Ecto neural progenitor cell (in vitro differentiated cells): ENCODE measurements around the gene SLC2A4.

Experiments used
- DNase-seq: peaks from one replicate; pipeline ENCODE4 v3.0.0-alpha.2; 2018; ENCODE audit warnings: low spot score

The SLC2A4 gene

DNA sequence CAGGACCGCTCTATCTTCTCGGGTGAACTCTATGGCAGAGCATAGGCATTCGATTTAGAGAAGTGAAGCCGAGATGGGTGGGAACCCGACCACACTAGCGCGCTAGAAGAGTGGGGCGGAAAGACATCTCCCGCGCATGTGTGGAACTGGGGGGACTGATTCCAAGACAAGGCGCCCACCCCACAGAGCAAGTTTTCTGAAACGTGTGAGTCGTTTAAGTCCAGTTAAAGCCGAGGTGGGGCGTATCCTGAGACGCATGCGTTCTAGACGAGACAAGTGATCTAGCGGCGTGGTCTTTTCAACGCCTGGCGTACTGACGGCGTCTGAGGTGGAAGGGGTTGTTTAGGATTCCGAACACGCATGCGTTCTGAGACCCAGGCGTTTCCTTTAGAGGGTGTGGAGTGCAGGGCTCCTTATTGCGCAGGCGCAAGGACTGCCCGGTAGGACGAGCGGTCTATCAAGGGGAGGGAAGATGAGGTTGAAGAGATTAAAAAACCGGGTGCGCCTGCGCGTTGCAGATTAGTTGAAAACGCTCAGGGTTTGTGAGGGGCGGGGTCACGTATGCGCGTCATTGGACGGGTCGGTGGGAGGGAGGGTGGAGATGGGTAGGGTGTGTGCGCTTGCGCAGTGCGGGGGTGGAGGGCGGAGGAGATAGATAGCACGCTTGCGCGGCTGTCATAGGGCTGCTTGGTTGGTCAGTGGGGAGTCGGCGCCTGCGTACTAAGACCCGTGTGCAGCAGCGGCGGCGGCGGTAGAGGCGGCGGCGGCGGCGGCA, 25.6 kb downstream of the SLC2A4 start, which contains the start of gene EIF5A:
EIF5A (plus strand) TSS at position 718 of the 775 bp plus-strand sequence. CDS start 2,008 bp downstream, outside the sequence.
- peak; percentile 100 for DNase-seq

DNA sequence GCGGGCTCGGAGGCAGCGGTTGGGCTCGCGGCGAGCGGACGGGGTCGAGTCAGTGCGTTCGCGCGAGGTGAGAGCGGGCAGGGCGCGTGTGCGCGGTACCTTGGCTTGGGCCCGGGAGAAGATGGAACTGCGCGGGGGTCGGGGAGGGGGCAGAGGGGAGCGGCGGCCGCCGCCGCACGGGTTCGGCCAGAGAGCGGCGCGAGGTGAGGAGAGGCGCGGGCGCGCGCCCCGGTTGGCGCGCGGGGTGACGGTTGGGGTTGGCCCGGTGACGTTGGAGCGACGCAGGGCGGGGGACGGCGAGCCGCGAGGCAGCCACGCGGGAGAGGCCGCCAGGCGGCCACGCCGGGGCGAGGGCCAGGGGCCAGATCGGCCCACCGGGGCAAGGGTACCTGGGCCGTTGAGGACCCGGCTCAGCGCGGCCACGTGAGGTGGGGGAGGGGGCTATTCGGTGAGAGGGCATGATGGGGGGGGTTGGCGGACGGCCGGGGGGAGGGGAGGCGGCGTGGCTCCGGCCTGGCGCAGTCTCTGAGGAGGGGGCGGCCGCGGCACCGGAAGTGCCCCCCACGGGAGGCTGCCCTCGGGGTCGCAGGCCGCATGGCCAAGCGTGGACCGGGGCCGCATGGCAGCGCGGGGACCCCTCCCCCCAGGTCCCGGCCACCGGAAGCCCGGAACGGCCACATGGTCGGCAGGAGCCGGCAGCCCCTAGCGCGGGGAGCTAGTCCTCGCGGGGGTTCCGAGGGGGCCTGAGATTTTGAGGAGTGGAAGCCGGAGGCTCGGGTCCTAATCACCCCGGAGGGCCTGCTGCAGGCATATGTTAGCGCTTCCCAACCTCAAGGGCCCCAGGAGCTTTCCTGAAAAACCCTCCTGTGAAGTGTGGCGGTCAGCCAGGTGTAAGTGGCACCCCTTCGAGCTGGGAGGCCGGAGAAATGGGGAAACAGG, 26.4 kb downstream of the SLC2A4 start:
- DNase-seq: peak; percentile 73

DNA sequence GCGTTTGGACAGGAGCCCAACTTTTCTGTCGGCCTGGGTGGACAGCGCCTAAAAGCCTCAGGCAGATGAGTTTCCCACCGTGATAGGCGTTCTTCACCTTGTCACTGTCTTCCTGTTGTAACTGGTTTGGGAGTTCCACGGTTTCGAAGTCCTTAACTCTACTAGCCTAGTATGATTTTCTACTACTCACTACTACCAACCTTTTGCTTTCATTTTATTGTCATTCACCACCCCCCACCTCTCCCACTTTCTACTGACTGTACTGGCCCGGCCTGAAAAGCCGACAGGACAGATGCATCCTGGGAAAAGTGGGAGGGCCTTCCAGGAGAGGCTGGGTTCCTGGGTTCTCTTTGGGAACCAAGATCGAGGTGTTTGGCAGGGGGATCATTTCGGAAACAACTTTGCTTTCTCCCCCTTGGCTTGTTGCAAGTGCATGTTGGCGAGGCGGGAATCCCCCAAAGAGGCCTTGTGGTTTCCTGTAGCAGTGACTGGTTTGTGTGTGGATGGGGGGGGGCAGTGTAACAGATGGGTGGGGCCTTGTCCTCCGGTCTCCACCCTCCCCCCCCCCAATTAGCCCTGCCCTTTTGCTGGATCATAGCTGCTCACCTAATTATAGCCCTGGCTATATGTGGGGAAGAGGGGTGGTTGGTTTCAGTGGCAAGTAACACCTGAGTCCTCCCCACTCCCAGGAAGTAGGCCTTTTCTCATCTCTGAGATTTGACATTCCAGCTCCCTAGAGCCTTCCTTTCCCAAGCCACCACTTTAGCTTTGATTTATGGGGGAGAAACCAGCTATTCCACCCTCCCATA, 27.3 kb downstream of the SLC2A4 start:
- peak; percentile 84 for DNase-seq

DNA sequence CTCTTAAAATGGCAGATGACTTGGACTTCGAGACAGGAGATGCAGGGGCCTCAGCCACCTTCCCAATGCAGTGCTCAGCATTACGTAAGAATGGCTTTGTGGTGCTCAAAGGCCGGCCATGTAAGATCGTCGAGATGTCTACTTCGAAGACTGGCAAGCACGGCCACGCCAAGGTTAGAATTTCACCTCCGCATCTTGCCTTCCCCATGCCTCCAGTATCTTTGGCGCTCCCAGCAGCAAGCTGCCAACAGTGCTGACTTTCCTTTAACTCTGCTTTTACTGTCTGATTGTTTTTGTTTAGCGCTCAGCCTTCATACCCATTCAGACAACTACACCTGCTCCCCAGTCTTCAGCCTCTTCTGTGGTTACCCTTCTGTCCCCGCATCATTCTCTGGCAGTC, 28.1 kb downstream of the SLC2A4 start:
- no peak for DNase-seq

DNA sequence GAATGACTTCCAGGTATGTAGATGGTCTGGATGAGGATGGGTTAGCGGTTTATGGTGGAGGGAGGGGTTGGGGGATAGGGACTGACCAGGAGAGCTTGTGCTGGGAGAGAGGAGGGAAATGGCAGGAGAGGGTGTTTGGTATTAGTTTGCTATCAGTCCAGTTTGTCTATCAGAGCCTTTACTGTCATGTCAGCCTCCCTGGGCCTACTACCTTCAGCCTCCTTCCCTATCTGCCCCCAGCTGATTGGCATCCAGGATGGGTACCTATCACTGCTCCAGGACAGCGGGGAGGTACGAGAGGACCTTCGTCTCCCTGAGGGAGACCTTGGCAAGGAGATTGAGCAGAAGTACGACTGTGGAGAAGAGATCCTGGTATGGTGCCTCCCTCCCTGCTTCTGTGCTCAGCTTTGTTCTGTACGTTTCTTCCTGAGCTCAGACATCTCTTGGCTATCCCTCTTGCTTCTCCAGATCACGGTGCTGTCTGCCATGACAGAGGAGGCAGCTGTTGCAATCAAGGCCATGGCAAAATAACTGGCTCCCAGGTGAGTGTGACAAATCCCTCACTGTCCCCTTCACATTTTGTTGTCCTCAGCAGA, 29.7 kb downstream of the SLC2A4 start:
- no peak for DNase-seq

DNA sequence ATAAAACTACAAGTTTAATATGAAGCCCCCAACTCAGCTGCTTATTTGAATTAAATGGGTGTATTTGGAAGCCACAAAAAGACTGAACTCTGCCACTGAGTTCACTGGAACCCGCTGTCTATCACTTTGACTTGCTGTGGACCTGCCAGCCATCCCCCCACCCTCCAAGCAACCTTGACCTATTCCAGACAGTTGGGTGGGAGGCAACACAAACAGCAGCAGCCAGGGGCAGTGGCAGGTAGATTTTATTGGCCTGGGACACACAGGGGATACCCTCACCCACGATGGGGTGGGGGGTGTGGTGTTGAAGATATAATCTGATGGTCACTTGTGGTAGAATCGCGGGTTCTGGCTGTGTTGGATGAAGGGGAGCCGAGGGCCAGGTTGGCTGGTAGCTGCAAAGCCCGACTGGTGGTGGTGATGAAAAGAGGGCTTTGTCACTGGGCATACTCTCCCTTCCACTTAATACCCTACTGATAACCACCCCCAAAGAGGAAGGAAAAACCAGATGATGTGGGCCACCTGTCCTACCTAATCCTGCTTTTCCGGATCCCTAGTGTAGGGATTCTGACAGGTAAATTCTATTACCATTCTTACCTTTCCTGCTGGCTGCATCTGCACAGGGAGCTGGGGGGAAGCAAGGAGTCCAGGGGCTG, 31.0 kb downstream of the SLC2A4 start:
- DNase-seq: no peak

DNA sequence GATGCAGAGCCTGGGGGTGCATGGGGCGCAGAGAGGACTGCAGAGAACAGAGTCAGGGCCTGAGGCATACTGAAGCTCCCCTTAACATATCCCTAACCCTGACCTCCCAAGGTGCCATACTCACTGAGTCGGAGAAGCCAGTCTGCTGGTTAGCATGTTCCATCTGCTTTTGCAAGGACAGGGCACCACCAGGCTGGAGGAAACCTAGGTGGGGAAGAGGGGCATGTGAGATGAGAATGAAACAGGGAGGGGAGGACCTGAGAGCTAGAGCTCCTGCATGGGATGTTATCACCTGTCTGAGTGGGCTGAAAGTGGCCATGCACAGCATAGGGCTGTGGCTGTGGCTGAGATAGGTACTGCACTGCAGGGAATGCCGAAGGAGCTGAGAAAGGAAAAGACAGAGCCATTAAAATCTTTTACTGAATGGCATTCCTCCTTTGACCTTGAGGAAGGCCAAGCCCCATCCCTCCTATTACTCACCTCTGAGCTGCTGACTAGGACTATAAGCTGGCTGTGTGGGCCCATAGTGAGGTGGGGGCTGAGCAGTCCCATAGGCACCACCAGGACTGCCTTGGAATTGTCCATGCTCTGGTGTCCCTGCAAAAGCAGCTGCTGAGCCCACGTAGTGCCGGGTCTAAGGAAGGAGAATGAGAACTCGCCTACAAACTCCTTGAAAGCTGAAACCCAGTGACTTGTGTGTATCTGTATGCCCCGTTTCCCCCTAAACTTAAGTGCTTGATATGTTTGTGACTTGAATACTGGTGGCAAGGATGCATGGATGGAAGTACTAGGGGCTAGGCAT, 31.8 kb downstream of the SLC2A4 start:
- no peak for DNase-seq

DNA sequence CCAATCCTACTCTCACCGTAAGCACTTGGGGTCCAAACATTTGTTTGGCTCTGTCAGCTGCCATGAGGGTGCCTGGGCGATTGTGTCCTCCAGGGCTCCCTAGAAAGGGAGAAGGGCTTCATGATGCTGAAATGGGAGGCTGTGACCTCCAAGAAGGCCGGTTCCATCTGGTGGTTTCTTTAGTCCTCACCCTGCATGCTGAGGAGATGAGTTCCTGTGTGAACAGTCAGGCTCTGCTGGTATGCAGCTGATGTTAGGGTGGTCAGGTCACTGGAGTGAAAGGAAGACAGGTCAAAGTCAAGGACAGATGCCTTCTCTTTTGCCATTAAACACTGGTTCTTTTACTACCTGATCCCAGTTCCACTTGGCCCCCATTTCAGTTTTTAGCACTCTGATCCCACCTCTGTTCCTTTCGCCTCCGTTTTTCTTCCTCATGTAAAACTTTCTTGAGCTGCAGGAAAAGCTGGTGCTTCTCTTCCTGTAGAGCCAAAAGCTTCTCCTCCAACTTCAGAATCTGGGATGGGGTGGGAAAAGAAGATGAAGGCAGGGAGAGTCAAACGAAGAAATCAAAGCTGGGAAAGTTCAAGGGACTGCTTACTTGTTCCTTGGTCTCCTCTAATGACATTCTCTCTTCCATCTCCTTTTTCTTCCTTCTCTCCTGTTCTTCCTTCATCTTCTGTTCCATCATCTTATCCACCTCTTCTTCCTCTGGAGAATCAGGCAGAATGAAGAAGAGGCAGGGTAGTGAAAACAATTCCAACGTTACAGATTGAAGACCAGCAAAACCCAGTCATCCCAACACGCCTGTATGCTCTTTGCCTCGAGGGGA, 32.6 kb downstream of the SLC2A4 start:
- no peak for DNase-seq

DNA sequence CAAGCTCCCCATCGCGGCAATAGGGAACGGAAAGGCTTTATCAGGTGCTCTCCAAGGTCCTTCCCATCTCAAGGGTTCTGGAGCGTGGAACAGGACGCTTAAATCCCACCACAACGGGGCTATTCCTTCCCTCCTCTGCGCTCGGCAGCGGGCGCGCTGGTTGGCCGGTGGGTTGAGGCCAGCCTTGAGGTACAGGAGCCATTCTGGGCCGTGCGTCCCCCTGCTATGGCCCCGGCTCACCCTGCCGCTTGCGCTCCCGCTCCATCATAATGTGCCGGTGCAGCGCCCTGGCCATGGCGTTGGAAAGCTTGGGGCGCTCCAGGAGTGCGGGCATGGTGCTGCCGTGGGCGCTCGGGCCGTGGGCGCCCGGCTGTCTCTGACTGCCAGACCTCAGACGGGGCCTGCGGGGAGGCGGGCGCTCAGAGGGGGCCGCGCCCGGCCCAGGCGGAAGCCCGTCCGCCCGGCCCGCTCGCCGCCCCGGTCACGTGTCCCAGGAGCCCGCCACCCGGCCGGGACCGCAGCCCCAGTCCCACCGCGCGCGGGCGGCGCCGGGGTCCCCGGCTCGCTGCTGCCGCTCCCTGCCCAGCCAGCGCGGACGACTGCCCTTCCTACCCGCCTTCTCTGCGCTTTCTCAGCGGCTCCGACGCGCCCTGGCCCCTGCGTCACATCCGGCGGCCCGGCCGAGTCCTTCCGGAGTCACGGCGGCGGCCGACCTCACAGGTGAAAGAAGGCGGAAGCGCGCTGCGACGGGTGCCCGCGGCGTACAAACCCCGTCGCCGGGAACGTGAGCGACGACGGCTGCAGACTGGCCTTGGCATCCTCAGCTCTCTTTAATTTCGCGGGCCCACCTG, 33.4 kb downstream of the SLC2A4 start, which contains the start of gene GPS2:
GPS2 (minus strand) TSS at position 642 of the 851 bp plus-strand sequence; CDS start at position 334, 308 bp downstream.
- DNase-seq: peak; percentile 98

DNA sequence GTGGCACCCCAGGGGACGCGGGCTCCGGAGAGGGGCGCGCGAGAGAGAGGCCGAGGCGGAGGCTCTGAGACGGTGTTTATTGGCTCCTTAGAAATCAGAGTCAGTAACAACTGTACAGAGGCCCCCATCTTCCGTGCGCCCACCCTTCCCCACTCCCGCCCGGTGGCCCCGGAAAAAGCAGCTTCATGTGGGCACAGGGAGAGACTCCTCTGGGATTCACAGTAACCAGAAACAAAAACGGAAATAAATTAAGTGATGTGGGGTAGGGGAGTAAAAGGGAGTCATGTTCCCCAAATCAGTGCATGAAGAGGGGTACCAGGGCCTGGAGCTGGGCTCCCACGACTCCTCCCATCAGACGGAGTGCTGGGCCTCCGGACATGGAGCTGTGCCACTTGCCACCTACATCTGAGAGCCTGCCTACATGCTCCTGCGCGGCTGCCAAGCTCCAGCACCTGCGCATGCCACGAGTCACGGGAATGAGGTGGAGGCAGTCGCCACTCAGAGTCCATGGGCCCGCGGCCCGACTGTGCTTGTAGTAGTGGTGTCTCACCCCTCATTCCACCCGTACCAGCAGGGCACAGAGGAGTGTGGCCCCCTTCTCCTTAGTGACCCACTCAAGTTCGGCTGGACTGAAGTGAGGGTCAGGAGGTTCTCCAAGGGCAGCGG, 34.2 kb downstream of the SLC2A4 start:
- no peak for DNase-seq

DNA sequence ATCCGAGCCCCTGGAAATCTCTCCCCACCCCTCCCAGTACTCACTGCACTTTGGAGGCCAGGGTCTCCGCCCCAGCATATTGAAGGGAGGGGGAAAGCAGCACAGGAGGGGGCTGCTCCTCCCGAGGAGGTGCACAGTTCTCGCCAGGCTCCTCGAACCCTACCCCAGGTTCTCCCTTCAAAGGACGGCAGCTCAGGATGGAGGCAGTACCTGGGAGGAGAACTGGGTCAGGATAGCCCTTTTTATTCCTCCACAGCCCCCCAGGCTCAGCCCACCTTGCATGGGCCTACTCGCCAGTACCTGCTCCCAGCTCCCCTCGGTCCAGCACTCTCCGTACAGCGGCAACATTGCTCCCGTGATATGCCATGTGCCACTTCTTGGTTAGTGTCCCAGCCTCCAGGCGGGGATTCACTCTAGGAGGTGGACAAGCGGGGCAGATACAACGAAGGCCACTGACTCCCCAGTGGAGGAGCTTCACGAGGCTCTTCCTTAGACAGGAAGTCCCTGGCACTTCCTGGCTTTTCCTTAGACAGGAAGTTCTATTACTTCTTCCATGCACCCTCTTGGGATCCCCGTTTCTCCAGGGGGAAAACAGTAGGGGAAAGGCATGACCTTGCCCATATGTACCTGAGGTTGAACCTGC, 35.8 kb downstream of the SLC2A4 start:
- no peak for DNase-seq

DNA sequence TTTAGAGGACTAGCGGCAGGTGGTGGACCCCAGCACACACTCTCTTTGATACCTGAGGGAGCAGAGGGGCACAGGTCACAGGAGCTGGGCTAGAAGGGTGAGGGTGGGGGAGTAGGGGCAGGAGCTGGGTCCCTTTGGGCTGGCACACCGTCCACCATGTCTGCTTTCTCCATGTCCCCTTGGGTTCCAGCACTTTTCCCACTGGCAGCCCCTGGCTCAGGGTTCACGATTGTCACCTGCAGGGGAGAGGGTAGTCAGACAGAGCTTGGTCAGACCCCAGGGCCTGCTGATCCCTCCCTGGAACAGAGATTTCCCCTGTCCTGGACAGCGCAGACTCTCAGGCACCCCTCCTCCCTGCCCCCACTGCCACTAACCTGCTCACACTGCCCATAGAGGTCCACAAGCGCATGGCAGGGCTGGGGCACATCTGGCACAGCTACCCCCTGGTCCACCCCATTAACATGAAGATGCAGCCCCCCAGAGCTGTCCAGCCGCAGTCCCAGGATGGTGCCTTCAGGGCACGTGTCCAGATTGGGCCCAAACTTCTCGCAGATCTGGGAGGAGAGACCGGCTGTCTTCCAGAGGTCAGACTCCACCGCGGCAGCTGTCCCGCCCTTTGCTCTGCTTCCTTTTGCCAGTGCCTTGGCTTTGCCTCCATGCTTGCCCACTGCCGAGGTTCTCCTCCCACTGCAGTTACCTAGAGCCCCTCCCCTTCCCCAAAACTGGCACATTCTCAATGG, 36.8 kb downstream of the SLC2A4 start:
- no peak for DNase-seq

DNA sequence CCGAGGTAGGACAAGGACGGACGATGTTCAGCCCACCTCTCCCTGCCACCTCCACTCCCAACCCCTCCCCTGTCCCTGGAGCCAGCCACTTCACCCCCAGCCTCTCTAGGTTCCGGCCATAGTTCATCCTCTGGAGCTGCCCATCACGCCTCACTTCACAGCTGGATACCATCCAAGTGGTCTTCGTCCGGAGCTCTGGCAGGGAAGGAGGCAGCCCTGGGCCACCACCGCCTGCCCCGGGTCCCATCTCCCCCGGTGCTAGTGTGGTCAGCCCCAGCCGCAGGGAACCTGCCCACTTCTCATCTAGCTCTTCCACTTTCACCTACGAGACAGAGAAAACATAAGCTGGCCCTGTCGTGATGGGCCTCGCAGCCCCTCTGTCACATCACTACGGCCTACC, 39.9 kb downstream of the SLC2A4 start:
- DNase-seq: no peak

DNA sequence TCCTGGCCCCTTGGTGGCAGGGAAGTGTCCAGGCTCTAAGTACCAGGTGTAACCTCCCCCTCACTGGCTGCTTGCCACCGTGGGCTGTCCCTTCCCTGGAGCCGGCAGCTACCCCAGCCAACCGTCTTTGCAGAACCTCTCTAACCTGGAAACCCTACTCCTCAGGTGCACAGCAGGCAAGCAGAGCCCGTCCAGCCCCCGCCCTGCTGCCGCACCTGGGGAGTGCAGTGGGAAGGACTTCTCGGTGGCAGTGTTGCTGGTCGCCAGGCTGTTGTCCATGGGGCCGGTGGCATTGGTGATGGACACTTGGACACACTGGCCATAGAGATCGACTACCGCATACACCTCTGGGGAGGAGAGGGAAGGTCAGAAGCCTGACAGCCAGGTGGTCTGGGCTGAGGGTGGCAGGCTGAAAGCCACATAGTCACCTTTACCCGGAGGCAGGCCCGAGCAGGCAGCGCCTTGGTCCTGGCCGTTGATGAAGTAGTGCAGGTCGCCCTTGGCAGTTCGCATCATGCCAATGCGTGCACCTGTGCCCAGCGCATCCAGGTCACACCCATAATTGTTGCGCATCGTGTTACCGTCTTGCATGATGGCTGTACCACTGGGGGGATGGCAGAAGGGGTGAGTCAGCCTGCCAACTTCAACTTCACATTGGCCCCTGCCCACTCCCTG, 41.1 kb downstream of the SLC2A4 start:
- no peak for DNase-seq

DNA sequence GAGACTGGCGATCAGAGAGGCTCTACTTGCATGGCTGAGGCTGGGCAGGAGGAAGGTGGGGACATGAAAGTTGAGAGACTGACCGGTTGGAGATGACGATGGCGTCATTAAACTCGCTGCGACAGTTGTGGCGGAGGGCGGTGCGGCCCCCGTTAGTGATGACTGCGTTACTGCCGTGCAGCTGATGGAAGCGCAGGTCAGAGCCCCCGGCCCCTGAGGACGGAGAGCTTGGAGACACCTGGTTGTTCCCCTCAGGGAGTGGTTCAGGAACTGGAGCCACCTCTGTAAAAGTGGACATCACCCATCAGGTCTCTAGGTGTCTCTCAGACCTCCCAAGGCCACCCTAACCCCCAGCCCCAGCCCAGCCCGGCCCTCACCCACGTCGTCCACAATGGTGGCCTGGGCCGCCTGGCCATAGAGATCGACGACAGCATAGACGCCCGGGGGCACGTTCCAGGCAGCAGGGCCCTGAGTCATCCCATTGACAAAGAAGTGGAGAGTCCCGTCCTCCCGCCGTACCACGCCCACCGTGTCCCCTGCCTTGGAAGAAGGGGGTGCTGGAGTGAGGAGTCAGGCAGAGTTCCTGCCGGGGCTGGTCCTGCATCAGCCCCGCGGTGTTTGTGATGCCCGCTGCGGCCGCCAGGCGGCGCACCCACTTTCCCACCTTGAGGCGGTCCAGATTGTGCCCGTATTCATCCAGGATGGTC, 42.4 kb downstream of the SLC2A4 start:
- peak; percentile 88 for DNase-seq
